IMR-90 (cell line): ENCODE measurements around the gene NFKBIE. TPM values are rescaled to one million over a fixed set of nuclear protein-coding genes. Genes with fewer than 3 reads are reported as not detected.

Experiments used
- ATAC-seq: fragments of 200-7000 bp; cut with Tn5 transposase; 2 replicates; pipeline ENCODE4 v1.9.1; 2020; ENCODE audit warnings: low read depth, mild to moderate bottlenecking, moderate library complexity
- BruUV-seq: library from RNA; stranded (reverse); fragments of 400-500 nt; replicated peaks from 2 replicates; lab custom pipeline; 2021; lab: Mats Ljungman, UMichigan
- CTCF ChIA-PET: fragments of 300-600 bp; formaldehyde crosslinking; extraction: SDS; loops from one replicate; lab custom pipeline; 2021; ENCODE audit warnings: antibody characterized with exemption; lab: Yijun Ruan, JAX
- POLR2A ChIA-PET: fragments of 300-600 bp; sonication (Branson Sonifier 250); formaldehyde crosslinking; loops from one replicate; lab custom pipeline; 2022; ENCODE audit warnings: antibody characterized with exemption; ENCODE audit not compliant: unreplicated experiment; lab: Charles Lee
- DNase-seq: peaks from one replicate; pipeline ENCODE4 v3.0.0; 2013
- H2AFZ ChIP-seq: replicated peaks from 2 replicates; pipeline ENCODE3; 2013; ENCODE audit warnings: low read length, mild to moderate bottlenecking; ENCODE audit not compliant: poor library complexity
- H2AK5ac ChIP-seq: 2 replicates; pipeline ENCODE4 v1.6.1; 2013; ENCODE audit warnings: low read depth, low read length, inconsistent platforms
- H2AK9ac ChIP-seq: replicated peaks from 2 replicates; pipeline ENCODE3; 2013; ENCODE audit warnings: mild to moderate bottlenecking, low read depth, low read length, moderate library complexity; ENCODE audit not compliant: poor library complexity
- H2BK120ac ChIP-seq: 2 replicates; pipeline ENCODE4 v1.6.1; 2013; ENCODE audit warnings: low read depth, low read length, inconsistent platforms
- H2BK15ac ChIP-seq: 3 replicates; pipeline ENCODE4 v1.6.1; 2013; ENCODE audit warnings: low read depth, low read length, inconsistent platforms
- H2BK20ac ChIP-seq: 2 replicates; pipeline ENCODE4 v1.6.1; 2013; ENCODE audit warnings: low read depth, mild to moderate bottlenecking, inconsistent platforms, low read length, moderate library complexity
- H2BK5ac ChIP-seq: 2 replicates; pipeline ENCODE4 v1.6.1; 2013; ENCODE audit warnings: mild to moderate bottlenecking, low read depth, low read length, inconsistent platforms; ENCODE audit not compliant: poor library complexity, severe bottlenecking
- H3K14ac ChIP-seq: replicated peaks from 2 replicates; pipeline ENCODE4 v1.6.1; 2013; ENCODE audit warnings: low read depth, low read length, inconsistent platforms
- H3K18ac ChIP-seq: 2 replicates; pipeline ENCODE4 v1.6.1; 2013; ENCODE audit warnings: low read depth, low read length, control low read depth
- H3K23ac ChIP-seq: 2 replicates; pipeline ENCODE4 v1.6.1; 2013; ENCODE audit warnings: low read depth, low read length, inconsistent platforms
- H3K27ac ChIP-seq: 2 replicates; pipeline ENCODE4 v1.5.1; 2013; ENCODE audit warnings: mild to moderate bottlenecking, control low read depth, low read length; ENCODE audit not compliant: insufficient read depth
- H3K27me3 ChIP-seq: 2 replicates; pipeline ENCODE4 v1.6.1; 2013; ENCODE audit warnings: low read length; ENCODE audit not compliant: control insufficient read depth, insufficient read depth
- H3K36me3 ChIP-seq: 2 replicates; pipeline ENCODE4 v1.6.1; 2013; ENCODE audit warnings: low read length, mixed read lengths; ENCODE audit not compliant: control insufficient read depth, insufficient read depth
- H3K4ac ChIP-seq: 2 replicates; pipeline ENCODE4 v1.6.1; 2013; ENCODE audit warnings: low read depth, low read length, inconsistent platforms
- H3K4me1 ChIP-seq: 2 replicates; pipeline ENCODE4 v1.6.1; 2013; ENCODE audit warnings: low read length, mixed read lengths; ENCODE audit not compliant: control insufficient read depth, insufficient read depth
- H3K4me2 ChIP-seq: 2 replicates; pipeline ENCODE4 v1.6.1; 2013; ENCODE audit warnings: low read depth, mild to moderate bottlenecking, control low read depth, low read length, moderate library complexity
- H3K4me3 ChIP-seq: 2 replicates; pipeline ENCODE4 v1.5.1; 2013; ENCODE audit warnings: low read depth, mild to moderate bottlenecking, control low read depth, low read length, moderate library complexity; ENCODE audit not compliant: insufficient read depth
- H3K56ac ChIP-seq: 2 replicates; pipeline ENCODE4 v1.6.1; 2013; ENCODE audit warnings: low read length, inconsistent platforms; ENCODE audit not compliant: insufficient read depth; ENCODE audit errors: extremely low read depth
- H3K79me1 ChIP-seq, 2 experiments: 2 replicates each; pipeline ENCODE4 v1.6.1; 2013; ENCODE audit warnings: low read length in 2 of 2, inconsistent platforms in 1 of 2, low read depth in 1 of 2
- H3K9ac ChIP-seq: 2 replicates; pipeline ENCODE4 v1.6.1; 2013; ENCODE audit warnings: low read depth, low read length, control low read depth
- H3K9me1 ChIP-seq: 2 replicates; pipeline ENCODE4 v1.6.1; 2013; ENCODE audit warnings: low read length, inconsistent platforms; ENCODE audit not compliant: insufficient read depth
- H3K9me3 ChIP-seq: 2 replicates; pipeline ENCODE4 v1.6.1; 2013; ENCODE audit warnings: low read length; ENCODE audit not compliant: control insufficient read depth, insufficient read depth
- H4K20me1 ChIP-seq: 2 replicates; pipeline ENCODE4 v1.6.1; 2013; ENCODE audit warnings: low read length, inconsistent platforms; ENCODE audit not compliant: insufficient read depth
- H4K5ac ChIP-seq: 2 replicates; pipeline ENCODE4 v1.6.1; 2013; ENCODE audit warnings: mild to moderate bottlenecking, low read depth, low read length, control low read depth
- H4K8ac ChIP-seq, 2 experiments: 2 replicates each; pipeline ENCODE4 v1.6.1; 2013; ENCODE audit warnings: low read depth in 2 of 2, low read length in 2 of 2, control low read depth in 1 of 2, inconsistent platforms in 1 of 2
- H4K91ac ChIP-seq: 2 replicates; pipeline ENCODE4 v1.6.1; 2013; ENCODE audit warnings: low read depth, low read length, inconsistent platforms; ENCODE audit not compliant: insufficient read depth
- BHLHE40 ChIP-seq: fragments of 150-350 bp; IDR thresholded peaks from 2 replicates; pipeline ENCODE4 v1.6.1; 2016; ENCODE audit warnings: mild to moderate bottlenecking, low read depth, low read length
- CEBPB ChIP-seq: IDR thresholded peaks from 2 replicates; pipeline ENCODE4 v1.6.1; 2012; ENCODE audit warnings: low read depth, low read length, improper control_type of control experiment
- CHD1 ChIP-seq: IDR thresholded peaks from 2 replicates; pipeline ENCODE4 v1.6.1; 2012; ENCODE audit warnings: low read depth, low read length, improper control_type of control experiment
- CTCF ChIP-seq: conservative IDR thresholded peaks from 2 replicates; pipeline ENCODE4 v1.5.1; 2012; ENCODE audit warnings: mild to moderate bottlenecking, low read depth, low read length, improper control_type of control experiment
- ELK1 ChIP-seq: fragments of 150-350 bp; IDR thresholded peaks from 2 replicates; pipeline ENCODE4 v1.6.1; 2016; ENCODE audit warnings: low read depth, mild to moderate bottlenecking, low read length, moderate library complexity, borderline replicate concordance
- FOS ChIP-seq: fragments of 150-350 bp; IDR thresholded peaks from 2 replicates; pipeline ENCODE4 v1.6.1; 2016; ENCODE audit warnings: low read depth, low read length
- MAZ ChIP-seq: IDR thresholded peaks from 2 replicates; pipeline ENCODE4 v1.6.1; 2012; ENCODE audit warnings: low read depth, mild to moderate bottlenecking, low read length, improper control_type of control experiment, moderate library complexity, borderline replicate concordance
- MXI1 ChIP-seq: IDR thresholded peaks from 2 replicates; pipeline ENCODE4 v1.6.1; 2012; ENCODE audit warnings: low read depth, mild to moderate bottlenecking, low read length, moderate library complexity, borderline replicate concordance
- NFE2L2 ChIP-seq: fragments of 150-350 bp; IDR thresholded peaks from 2 replicates; pipeline ENCODE4 v1.6.1; 2016; ENCODE audit warnings: low read depth, mild to moderate bottlenecking, low read length
- POLR2A ChIP-seq: IDR thresholded peaks from 2 replicates; pipeline ENCODE4 v1.6.1; 2012; ENCODE audit warnings: mild to moderate bottlenecking, low read depth, low read length
- RAD21 ChIP-seq: IDR thresholded peaks from 2 replicates; pipeline ENCODE4 v1.6.1; 2012; ENCODE audit warnings: low read length, improper control_type of control experiment
- RCOR1 ChIP-seq: IDR thresholded peaks from 2 replicates; pipeline ENCODE4 v1.6.1; 2012; ENCODE audit warnings: mild to moderate bottlenecking, low read length, improper control_type of control experiment; ENCODE audit not compliant: insufficient replicate concordance
- RFX5 ChIP-seq: IDR thresholded peaks from 2 replicates; pipeline ENCODE4 v1.8.0; 2012; ENCODE audit warnings: low read depth, mild to moderate bottlenecking, low read length, moderate library complexity
- SMC3 ChIP-seq: fragments of 150-350 bp; IDR thresholded peaks from 2 replicates; pipeline ENCODE4 v1.6.1; 2016; ENCODE audit warnings: low read depth, mild to moderate bottlenecking, antibody characterized with exemption, low read length, moderate library complexity
- WGBS, 2 experiments: methylation state at CpG; one replicate each; pipeline versions ENCODE4 v1.1.5 to v1.1.7; 2013; ENCODE audit warnings: missing lambda C conversion rate in 2 of 2; ENCODE audit not compliant: insufficient read length in 1 of 2; ENCODE audit errors: extremely low coverage in 2 of 2; 5-methylcytosine and 5-hydroxymethylcytosine counted together
- dilution Hi-C: fragments of 300-500 bp; cut with HindIII; formaldehyde crosslinking; loops from one replicate; pipeline ENCODE4 v1.14.3; 2018; ENCODE audit warnings: low sequenced_read_pairs; ENCODE audit not compliant: unreplicated experiment
- in situ Hi-C: fragments of 300-500 bp; cut with MboI; formaldehyde crosslinking; loops from 3 replicates; pipeline ENCODE4 v1.14.3; 2019; ENCODE audit warnings: low sequenced_read_pairs, inconsistent platforms, mixed read lengths
- intact Hi-C: fragments of 100-400 bp; cut with micrococcal nuclease; formaldehyde crosslinking; loops from 2 replicates; pipeline ENCODE4 v1.10.0; 2022
- polyA plus RNA-seq, 3 experiments: library from polyadenylated mRNA; depleted of rRNA; stranded (reverse); fragments of >200 nt; gene quantifications; 2 replicates each; pipeline ENCODE4 v1.2.3, GENCODE V29; 2012; ENCODE audit warnings: low replicate concordance in 1 of 3
- total RNA-seq: library from RNA; depleted of rRNA; stranded (reverse); fragments of >200 nt; gene quantifications from 2 replicates; pipeline ENCODE4 v1.2.3, GENCODE V29; 2012

The NFKBIE gene
- total and polyA plus RNA-seq, 2 of the 4 experiments (the other 2 are of a cell fraction): 7.9 to 13.0 TPM

- no TSS peak for BruUV-seq
- Histone ChIP-seq H3K4me2 (peak overlapping the region; percentile 93), H3K9ac (peak overlapping the region; percentile 46), H4K20me1 (no peaks in the 10 kb centered on the region), H3K27ac (peak overlapping the region; percentile 63), H4K5ac (peak overlapping the region; percentile 72), H4K91ac (peak overlapping the region; percentile 83), H3K4ac (peak overlapping the region; percentile 84), H2BK120ac (peak overlapping the region; percentile 85), H2BK15ac (peak overlapping the region; percentile 7; the same call in 1 of the 3 replicates), H3K79me1 (0 out of 4 replicates have a peak, but pooled peaks cover 0 to 4% of the 10 kb centered on the region in 2 experiments), H3K9me3 (no peaks in the 10 kb centered on the region), H3K36me3 (no peaks in the 10 kb centered on the region), H3K27me3 (no peaks in the 10 kb centered on the region), H3K14ac (peak overlapping the region; percentile 87), H3K56ac (no peak overlapping the region), H2AFZ (peak overlapping the region; percentile 97), H3K4me1 (peaks cover 16% of the 10 kb centered on the region), H2BK5ac (peak overlapping the region; percentile 81), H3K4me3 (peak overlapping the region; percentile 58), H3K18ac (peak overlapping the region; percentile 40; the same call in 1 of the 2 replicates), H2BK20ac (no peak overlapping the region), H3K23ac (peak overlapping the region; percentile 71), H2AK5ac (peak overlapping the region; percentile 65), H3K9me1 (peaks cover 4% of the 10 kb centered on the region), H2AK9ac (peak overlapping the region; percentile 92), H4K8ac (peak overlapping the region; percentile 32 to 86)
- peak; percentile 56 for DNase-seq
- CTCF ChIA-PET: interaction anchor here (0.6 to 1.3 kb wide), 6 partner anchors 8 to 1191 kb away, joined by 3 to 7 read pairs (median 3); no protein-coding TSS in a partner anchor
- intact Hi-C loops: loop anchor here (1.0 kb wide), 1 partner anchor 60 kb away; no protein-coding TSS in a partner anchor
- POLR2A ChIA-PET: interaction anchor here (1.3 kb wide), 1 partner anchor 9 kb away, joined by 8 read pairs; the partner anchor contains the start of gene HSP90AB1
- peak; percentile 85 for ATAC-seq
- 2% methylated on average over 19 of the region's 42 CpGs; no CpG with 5 or more reads in 1 of the 2 experiments for WGBS, 2 experiments
- dilution Hi-C loops: no loop called here
- in situ Hi-C loops: loop anchor here (5.0 kb wide), 1 partner anchor 131 kb away; no protein-coding TSS in a partner anchor
- TF ChIP-seq RCOR1 (peak; percentile 12), MXI1 (peak; percentile 27; the same call in 1 of the 2 replicates), MAZ (peak; percentile 92), CEBPB (peak; percentile 81), RAD21 (peak; percentile 42), POLR2A (no peak; the same call in 1 of the 2 replicates), SMC3 (peak; percentile 58), ELK1 (no peak), FOS (peak; percentile 29; the same call in 1 of the 2 replicates), CTCF (peak; percentile 92), CHD1 (no peak; the same call in 1 of the 2 replicates), RFX5 (no peak), NFE2L2 (no peak), BHLHE40 (no peak; the same call in 1 of the 2 replicates)
These were observed 27.4 kb downstream of the NFKBIE start for GRCh38 chr6:44237813-44238433.
